GM12892 (cell line): Measurements from ENCODE around the gene MUL1.
"Not testable (repeated sequence)": the region's sequence is repeated elsewhere in the genome, so short reads cannot be mapped to it uniquely, and the experiment has no call there.

Experiments used
- DNase-seq: peaks from one replicate; pipeline ENCODE4 v3.0.0; 2011; ENCODE audit not compliant: insufficient read length
- FAIRE-seq: peaks from 2 replicates; lab custom pipeline; 2011; peaks lifted over from hg19 to GRCh38; lab: Jason Lieb, UNC
- POLR2A ChIP-seq: IDR thresholded peaks from 2 replicates; pipeline ENCODE4 v1.6.1; 2011; ENCODE audit warnings: low read depth, low read length, control low read depth
- POLR2AphosphoS5 ChIP-seq: IDR thresholded peaks from 2 replicates; pipeline ENCODE4 v1.6.1; 2011; ENCODE audit warnings: low read depth, low read length, control low read depth
- TAF1 ChIP-seq: IDR thresholded peaks from 2 replicates; pipeline ENCODE4 v1.6.1; 2011; ENCODE audit warnings: low read depth, mild to moderate bottlenecking, control low read depth, low read length, borderline replicate concordance

The MUL1 gene

DNA sequence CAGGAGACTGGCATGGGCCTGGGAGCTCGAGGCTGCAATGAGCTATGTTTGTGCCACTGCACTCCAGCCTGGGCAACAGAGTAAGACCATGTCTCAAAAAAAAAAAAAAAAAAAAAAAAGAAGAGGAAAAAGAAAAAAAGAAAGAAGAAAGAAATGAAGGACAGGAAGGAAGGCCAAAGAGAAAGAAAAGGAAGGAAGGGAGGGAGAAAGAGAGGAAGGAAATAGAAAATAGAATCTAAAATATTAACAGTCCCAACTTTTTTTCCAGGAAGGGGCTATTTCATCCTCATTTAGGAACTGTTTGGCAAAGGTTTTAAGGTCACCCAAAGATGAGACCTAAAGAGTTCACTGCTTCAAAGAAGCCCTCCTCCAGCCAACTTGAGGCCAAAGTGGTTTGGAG, 2.5 kb downstream of the MUL1 start:
- FAIRE-seq: no peak
- no peak for TF ChIP-seq TAF1
- no peak for TF ChIP-seq POLR2AphosphoS5
- no peak for TF ChIP-seq POLR2A

DNA sequence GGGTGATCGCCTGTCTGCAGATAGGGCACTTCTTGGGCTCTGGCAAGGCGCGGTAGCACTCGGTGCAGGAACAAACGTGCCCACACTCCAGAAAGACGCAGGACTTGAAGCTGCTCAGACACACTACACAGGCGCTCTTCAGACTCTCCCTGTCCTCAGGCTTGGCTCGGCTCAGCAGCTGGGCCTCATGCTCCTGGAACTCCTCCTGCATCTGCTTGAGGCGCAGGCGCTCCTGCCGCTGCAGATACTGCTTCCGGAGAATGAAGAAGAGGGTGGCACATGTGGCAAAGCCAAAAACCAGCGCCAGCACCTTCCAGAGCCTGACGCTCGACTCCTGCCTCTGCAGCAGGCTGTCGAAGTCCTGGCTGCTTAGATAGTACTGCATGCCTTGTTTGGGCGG, 7.2 kb downstream of the MUL1 start:
- TF ChIP-seq POLR2AphosphoS5: no peak
- no peak for TF ChIP-seq POLR2A
- no peak for TF ChIP-seq TAF1
- no peak for DNase-seq
- no peak for FAIRE-seq

More for the DNA sequence above, 2.5 kb downstream of the MUL1 start:
- DNase-seq: no peak

DNA sequence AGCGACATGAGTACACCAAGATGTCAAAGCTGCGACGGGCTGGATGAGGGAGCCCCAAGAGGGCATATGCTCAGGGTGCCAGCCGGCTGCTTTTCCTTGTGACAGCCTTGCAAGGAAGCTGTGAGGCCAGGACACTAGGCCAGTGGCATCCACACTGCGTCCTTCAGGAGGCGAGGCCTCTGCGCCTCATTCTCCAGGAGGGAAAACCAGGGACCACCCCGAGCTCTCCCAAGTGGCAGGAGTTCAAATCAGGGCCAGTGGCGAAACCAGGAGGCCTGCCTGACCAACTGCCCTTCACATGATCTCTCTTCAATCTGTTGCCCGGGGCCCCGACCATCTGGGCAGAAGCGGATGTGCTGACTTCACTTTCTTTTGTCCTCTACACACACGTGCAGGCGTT, 8.2 kb downstream of the MUL1 start:
- FAIRE-seq: no peak
- DNase-seq: no peak
- no peak for TF ChIP-seq POLR2A
- no peak for TF ChIP-seq TAF1
- no peak for TF ChIP-seq POLR2AphosphoS5

DNA sequence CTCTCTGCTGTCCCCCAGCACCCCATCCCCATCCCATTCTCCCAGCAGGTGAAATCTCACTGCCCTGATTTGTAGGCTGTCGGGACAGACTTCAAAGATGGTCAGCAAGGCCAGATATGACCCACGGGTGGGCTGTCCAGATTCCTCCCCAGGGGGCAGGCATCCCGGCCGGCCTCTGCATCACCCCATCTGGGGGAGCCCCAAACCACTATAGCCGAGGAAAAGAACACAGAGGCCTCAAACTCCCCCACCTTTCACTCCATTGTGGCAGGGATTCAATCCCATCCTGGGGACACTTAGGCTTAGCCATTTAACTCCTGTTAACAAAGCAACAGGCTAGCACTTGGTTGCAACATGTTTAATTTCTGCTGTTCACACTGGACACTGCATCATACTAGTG, 8.8 kb downstream of the MUL1 start:
- DNase-seq (no peak), FAIRE-seq (no peak)
- TF ChIP-seq POLR2AphosphoS5 (no peak), TAF1 (no peak), POLR2A (no peak)

DNA sequence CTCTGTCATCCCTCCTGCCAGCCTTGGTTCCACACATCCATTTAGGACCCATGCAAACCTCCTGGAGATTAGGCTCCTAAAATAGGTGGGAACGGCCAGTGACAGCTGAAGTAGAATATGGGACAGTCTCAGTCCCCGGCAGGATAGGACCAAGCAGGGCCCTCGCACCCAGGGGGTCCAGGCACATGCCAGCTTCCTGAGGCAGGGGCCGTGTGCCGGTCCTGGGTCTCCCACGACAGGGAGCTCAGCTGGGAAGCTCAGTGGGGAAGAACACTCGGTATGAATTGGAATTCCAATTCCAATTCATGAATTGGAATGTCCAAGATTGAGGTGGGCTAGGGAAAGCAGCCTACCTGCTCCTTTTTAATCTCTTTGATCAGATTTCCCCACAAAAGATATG, 9.8 kb downstream of the MUL1 start:
- no peak; the same call in 1 of the 2 replicates for TF ChIP-seq POLR2AphosphoS5
- TF ChIP-seq TAF1: no peak
- TF ChIP-seq POLR2A: no peak
- no peak for FAIRE-seq
- no peak for DNase-seq

DNA sequence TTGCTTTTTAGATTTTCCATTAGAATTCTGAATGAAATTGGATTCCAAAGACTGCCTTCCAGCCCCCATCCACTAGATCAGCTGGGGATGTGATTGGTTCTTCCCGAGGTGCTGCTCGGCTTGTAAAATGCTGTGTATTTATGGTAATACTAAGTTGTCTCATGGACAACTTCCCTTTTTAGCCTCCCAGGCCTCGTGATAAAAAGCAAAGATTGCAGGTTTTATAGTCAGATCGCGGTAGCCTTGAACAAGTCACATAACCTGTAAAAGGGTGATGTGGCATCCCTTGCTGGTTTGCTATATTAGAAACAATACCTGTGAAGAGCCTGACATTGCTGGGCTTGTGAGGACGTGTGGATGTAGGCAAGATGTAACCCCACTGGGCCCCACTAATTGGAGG, 10.4 kb downstream of the MUL1 start:
- TF ChIP-seq POLR2AphosphoS5 (no peak), POLR2A (no peak)
- no peak for FAIRE-seq
- DNase-seq: no peak

DNA sequence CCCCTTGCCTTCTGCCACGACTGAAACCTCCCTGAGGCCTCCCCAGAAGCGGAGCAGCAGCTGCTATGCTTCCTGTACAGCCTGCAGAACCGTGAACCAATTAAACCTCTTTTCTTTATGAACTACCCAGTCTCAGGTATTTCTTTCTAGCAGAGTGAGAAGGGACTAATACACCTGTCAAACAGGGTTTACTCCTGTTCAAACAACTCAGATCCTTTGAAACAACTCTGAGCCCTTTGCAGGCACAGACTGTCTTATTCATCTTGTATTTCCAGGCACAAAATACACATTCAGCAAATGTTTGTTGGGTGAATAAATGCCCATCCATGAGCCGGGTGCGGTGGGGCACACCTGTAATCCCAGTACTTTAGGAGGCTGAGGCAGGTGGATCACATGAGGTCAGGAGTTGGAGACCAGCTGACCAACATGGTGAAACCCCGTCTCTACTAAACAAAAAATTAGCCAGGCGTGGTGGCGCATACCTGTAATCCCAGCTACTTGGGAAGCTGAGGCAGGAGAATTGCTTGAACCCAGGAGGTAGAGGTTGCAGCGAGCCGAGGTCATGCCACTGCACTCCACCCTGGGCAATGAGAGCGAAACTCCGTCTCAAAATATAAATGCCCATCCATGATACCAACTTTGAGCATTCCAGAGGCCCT, 11.1 kb downstream of the MUL1 start:
- not testable (repeated sequence) for FAIRE-seq, DNase-seq

DNA sequence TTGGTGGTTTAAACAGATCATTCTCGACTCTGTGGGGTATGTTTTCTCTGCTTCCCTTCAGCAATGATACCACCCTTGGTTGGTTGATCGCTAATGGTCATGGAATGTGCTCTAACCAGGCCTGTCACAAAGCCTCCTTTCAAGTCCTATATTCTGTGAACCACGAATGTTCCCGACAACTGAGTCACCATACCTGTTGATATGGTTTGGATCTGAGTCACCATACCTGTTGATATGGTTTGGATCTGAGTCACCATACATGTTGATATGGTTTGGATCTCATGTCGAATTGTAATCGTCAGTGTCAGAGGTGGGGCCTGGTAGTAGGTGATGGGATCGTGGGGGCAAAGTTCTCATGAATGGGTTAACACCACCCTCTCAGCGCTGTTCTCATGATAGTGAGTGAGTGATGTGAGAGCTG, 11.7 kb downstream of the MUL1 start:
- no peak for DNase-seq
- FAIRE-seq: no peak
- TF ChIP-seq POLR2AphosphoS5 (no peak), TAF1 (no peak), POLR2A (no peak)

DNA sequence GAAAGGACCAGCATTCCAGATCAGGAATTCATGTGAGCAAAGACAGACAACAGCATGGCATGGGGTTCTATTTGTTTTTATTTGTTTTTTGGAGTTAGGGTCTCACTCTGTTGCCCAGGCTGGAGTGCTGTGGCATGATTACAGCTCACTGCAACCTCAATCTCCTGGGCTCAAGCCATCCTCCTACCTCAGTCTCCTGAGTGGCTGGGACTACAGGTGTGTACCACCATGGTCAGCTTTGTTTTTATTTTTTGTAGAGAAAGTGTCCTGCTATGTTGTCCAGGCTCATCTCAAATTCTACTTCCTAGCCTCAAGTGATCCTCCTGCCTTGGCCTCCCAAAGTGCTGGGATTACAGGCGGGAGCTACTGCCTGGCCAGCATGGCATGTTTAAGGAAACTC, 12.3 kb downstream of the MUL1 start:
- FAIRE-seq: no peak
- TF ChIP-seq POLR2A (no peak), POLR2AphosphoS5 (no peak), TAF1 (no peak)

DNA sequence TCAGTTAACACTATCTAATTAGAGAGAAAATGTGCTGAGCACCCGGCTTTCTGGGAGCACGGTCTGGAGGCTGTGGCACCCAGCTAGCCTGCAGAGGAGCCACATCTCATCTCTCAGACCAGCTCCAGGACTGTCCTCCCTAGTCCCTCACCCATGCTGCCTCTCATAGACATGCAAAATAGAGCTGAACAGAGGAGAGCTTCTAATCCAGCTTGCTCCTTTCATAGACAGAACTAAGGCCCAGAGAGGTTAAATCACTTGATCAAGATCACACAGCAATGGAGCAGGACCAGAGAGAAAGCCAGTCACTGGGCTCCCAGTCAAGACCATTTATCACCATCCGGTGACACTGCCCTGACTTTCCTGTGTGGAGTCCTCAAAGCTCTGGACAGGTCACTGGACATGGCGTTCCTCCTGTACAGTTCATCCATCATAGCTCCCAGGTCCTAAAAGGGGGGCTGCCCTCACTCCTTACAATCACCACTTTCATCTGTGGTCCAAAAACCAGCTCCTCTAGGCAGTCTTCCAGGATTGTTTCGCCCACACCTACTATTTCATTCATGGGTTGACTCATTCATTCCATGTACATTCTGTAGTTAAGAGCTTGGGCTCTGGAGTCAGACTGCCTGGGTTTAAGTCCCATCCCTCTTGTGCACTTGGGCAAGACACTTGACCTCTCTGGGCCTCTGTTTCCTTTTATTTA, 13.2 kb downstream of the MUL1 start:
- FAIRE-seq (no peak), DNase-seq (no peak)

More for the DNA sequence above, 12.3 kb downstream of the MUL1 start:
- no peak for DNase-seq

DNA sequence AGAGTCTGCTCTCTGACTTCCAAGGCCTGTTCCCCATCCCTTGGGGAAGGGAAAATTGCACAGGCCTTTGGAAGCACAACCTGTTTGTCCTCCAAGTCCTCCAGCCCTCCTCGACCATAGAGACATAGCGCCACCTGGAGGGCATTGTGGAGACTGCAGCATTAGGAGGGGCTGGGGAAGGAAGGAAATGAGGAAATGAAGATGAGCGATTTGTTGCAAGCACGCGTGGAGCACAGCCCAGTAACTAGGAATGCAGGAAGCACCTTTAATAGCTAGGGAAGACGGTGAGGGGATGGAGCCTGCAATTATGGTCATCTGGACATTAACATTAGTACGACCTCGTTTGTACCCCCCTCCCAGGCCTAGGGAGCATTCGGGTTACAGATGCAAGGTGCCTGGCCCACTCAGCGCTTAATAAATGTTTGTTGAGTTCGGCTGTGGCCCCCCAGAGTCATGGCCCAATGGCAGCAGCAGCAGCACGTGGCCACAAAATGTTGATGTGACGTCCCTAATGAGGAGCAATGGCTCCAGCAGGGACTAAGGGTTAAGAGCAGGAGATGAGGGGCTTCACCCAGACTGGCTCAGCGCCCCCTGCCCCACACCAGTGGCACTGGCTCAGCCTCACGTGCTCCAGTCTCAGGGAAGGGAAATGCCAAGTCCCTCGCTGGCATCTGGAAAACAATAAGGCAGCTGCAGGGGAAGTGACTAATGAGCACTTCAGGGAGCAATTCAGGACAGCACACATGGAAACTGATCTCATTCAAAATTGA, 13.9 kb downstream of the MUL1 start:
- TF ChIP-seq POLR2A (no peak), POLR2AphosphoS5 (no peak), TAF1 (0 out of 2 replicates have a peak, but pooled peaks have one; percentile 27)
- FAIRE-seq (peak; percentile 97), DNase-seq (peak; percentile 67)

More for the DNA sequence above, 13.2 kb downstream of the MUL1 start:
- TF ChIP-seq POLR2A: no peak
- TF ChIP-seq TAF1: no peak
- TF ChIP-seq POLR2AphosphoS5: no peak
